MM.1S (cell line): ENCODE results near the gene MORC3.

ENCODE experiments used
- CTCF ChIP-seq: fragments of 300-600 bp; sonication (generic); IDR thresholded peaks from 2 replicates; pipeline ENCODE4 v1.5.1; 2016; ENCODE audit warnings: antibody characterized with exemption, low read length, mixed read lengths
- EZH2 ChIP-seq: fragments of 300-600 bp; sonication (generic); optimal IDR thresholded peaks from 2 replicates; pipeline ENCODE3; 2017; ENCODE audit warnings: low read depth, mild to moderate bottlenecking, antibody characterized with exemption, low read length, mixed read lengths

GRCh38 chr21:36337099-36337509 is 17.1 kb downstream of the MORC3 start:
- TF ChIP-seq CTCF (no peak), EZH2 (no peak)
